Stimulated activated CD8-positive, alpha-beta memory T cell treated with anti-CD3 and anti-CD28 coated beads, Interleukin-2, amount 100 ng/mL, for 48 hours (primary cell): ENCODE measurements around the gene DAZAP1.

Experiments used
- DNase-seq, 2 donors: peaks; one replicate each; pipeline ENCODE4 v3.0.0-alpha.2; 2020; ENCODE audit warnings: low read depth in 2 of 2

DAZAP1 gene

DNA sequence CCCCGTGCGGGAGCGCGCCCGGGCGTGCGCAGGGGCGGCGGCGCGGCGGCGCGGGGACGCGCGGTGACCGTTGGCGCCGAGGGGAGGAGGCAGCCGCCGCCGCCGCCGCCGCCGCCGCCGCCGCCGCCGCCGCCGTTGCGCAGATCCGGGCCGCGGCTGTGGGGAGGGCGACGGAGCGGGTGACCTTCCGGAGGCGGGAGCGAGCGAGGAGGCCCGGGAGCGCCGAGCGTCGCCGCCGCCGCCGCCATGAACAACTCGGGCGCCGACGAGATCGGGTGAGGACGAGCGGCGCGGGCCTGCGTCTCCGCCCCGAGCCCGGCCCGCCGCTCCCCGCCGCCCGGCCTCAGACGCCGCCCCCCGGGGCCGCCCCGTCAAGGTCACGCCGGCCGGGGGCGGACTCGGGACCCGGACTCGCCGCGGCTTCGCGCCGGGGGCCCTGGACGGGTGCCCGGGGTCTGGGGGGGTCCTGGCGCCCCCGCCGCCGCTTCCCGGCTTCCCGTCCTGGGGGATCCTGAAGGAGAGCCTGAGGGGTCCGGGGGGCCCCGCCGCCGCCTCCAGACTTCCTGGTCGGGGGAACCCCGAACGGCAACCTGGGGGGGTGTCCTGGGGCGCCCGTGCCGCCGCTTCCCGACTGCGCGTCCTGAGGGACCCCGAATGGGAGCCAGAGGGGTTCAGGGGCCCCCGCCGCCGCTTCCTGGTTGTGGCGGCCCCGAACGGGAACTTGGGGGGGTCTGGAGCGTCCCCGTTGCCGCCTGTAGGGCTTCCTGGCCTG is at the start of gene DAZAP1:
Gene DAZAP1, plus strand, starts transcription at position 59 of the 772 bp plus-strand sequence. Its CDS starts 188 bp downstream, at position 247.
- DNase-seq, result peak in 1 of 2 donors; percentile 51

DNA sequence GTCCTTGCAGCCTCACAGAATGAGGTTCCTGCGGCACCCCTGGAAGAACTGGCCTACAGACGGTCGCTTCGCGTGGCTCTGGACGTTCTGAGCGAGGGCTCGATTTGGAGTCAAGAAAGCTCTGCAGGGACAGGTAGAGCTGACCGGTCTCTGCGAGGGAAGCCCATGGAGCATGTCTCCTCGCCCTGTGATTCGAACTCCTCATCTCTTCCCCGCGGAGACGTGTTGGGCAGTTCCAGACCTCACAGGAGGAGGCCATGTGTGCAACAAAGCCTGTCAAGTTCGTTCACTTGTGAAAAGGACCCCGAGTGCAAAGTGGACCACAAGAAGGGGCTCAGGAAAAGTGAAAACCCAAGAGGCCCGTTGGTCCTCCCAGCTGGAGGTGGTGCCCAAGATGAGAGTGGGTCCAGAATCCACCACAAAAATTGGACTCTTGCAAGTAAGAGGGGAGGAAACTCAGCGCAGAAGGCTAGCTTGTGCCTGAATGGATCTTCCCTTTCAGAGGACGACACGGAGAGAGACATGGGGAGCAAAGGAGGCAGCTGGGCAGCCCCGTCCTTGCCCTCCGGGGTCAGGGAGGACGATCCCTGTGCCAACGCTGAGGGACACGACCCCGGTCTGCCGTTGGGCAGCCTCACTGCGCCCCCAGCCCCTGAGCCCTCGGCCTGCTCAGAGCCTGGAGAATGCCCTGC is 47.1 kb upstream of the DAZAP1 start:
- no peak for DNase-seq

DNA sequence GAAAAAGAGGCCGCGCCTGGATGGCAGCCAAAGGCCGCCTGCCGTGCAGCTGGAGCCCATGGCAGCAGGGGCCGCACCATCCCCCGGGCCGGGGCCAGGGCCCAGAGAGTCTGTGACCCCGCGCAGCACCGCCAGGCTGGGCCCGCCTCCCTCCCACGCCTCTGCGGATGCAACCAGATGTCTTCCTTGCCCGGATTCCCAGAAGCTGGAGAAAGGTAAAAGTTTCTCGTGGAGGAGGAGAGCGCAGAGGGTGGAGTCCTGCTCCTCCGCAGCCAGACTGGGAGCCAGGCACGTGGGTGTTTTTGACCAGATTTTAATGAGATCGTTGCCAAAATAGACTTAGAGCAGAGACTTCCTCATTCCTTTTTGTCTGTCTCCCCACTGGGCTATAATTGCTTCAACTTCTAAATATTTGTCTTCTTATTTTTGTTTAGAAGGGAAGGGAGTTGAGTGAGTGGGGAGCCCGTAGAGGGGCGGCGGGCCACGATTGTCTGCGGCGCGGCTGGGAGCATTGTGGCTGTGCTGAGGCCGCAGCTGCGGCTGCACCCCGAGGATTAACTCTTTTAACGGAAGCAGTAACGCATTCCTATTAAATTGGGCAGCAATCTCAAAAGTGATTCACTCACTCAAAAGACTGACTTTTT is 46.4 kb upstream of the DAZAP1 start:
- no peak for DNase-seq

DNA sequence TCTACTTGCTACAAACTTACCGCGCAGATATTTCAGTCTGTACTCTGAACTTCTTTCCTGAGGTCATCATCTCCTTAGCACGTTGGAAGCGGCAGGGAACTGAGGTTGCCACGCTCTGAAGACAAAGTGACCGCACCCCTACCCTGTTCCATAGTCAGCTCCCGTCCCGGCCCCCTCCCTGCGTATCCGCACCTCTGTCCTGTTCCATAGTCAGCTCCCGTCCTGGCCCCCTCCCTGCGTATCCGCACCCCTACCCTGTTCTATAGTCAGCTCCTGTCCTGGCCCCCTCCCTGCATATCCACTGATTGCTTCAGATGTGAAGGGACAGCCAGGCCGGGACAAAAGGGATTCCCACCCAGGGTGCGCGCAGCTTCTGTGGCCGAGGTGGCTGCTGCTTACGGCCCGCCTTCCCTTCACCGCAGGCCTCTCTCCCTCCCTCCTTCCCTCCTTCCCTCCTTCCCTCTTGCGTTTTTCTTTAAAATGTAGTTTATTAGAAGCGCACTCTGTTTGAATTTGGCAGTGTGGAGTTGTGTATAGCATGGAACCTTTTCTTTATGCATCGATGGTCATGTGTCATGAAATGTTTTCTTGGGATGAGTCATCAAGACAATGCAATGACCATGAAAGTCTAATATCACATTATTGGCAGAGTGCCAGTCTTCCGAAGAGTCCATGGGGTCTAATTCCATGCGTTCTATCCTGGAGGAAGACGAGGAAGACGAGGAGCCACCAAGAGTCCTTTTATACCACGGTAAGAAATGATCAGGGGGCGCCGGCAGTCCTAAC is 45.6 kb upstream of the DAZAP1 start:
- no peak for DNase-seq

- no peak for DNase-seq
These were observed 44.8 kb upstream of the DAZAP1 start for GRCh38 chr19:1362387-1363257.

- no peak for DNase-seq
These were observed 43.8 kb upstream of the DAZAP1 start for GRCh38 chr19:1363599-1363998.

DNA sequence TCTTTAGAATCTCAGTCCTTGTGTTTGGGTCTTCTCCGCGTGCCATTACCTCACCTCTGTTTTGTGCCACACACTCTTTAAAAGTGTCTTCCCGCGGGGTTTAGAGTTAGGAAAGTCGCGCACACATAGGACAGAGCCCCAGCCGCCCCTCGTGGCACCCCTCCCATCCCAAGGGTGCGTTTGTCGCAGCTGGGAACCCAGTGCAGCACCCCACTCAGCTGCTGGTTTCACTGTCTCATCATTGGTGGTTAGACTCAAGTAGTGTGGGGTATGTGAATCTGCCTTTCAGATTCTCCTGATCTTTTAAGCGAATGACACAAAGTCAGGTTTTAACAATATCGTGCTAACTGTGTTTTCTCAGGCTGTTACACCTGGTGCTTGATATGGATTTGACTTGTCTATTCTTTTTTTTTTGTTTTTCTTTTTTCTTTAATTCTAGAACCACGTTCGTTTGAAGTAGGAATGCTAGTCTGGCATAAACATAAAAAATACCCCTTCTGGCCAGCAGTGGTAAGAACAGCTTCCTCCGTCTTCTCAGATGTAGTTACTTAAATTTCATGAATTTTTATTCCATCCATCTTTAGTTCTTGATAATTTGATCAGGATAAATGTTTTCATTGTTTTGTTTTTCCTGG is 43.2 kb upstream of the DAZAP1 start:
- peak in 1 of 2 donors; percentile 24 for DNase-seq

DNA sequence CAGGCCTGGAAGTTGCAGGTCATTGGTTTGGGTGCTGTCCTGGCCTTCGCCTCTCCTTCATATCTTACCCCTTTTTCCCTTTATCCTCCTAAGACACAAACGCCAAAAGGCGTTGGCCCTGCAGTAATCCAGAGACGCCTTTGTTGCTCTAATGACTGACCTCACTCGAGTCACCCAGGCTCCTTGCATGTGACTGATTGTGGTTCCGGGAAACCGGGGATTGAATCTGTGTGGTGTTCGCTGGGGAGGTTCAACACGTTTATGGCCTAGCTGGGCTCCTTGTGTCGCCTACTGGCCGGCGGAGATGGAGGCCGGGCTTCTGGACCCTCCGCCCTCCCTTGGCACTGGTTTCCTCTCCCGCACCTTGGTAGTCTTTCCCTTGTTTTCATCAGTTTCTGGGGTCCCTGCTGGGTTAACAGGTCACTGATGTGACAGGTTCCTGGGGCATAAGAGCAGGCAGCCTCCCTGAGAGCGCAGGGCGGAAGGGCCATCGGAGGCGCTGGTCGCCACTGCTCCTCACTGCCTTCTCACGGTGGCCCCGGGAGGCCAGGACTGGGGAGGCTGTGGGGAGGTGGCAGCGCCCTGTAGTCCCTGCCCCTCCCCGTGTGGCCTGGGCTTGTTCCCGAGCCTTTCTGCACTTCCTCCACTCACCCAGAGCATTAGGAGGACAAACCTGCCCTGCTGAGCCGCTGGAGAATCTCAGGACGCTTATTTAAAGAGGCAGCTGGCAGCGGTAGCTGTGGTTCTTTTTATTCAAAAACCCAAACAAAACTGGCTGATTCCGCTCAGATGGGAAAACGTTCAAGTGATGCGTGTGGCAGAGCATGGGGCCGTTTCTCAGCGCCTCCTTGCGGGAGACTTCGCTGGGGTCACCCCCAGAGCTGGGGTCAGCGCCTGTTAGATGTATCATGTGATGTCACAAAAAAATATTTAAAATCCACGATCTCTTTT is 41.8 kb upstream of the DAZAP1 start:
- no peak for DNase-seq

DNA sequence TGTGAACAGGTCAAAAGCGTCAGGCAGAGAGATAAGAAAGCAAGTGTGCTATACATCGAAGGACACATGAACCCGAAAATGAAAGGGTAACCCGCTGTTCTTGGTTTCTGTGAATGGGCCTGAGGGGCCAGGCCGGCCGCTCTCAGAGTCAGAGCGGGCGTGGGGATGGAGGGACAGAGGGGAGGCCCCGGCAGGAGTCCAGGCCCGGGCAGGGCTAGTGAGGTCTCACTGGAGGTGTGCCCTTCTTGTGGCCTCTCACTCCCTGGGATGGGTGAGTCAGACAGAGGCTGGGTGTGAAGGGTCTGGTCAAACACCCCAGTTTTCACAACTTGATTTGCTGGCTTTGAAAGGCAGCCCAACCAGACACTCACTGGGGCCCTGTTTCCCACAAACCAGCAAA is 41.1 kb upstream of the DAZAP1 start:
- no peak for DNase-seq

DNA sequence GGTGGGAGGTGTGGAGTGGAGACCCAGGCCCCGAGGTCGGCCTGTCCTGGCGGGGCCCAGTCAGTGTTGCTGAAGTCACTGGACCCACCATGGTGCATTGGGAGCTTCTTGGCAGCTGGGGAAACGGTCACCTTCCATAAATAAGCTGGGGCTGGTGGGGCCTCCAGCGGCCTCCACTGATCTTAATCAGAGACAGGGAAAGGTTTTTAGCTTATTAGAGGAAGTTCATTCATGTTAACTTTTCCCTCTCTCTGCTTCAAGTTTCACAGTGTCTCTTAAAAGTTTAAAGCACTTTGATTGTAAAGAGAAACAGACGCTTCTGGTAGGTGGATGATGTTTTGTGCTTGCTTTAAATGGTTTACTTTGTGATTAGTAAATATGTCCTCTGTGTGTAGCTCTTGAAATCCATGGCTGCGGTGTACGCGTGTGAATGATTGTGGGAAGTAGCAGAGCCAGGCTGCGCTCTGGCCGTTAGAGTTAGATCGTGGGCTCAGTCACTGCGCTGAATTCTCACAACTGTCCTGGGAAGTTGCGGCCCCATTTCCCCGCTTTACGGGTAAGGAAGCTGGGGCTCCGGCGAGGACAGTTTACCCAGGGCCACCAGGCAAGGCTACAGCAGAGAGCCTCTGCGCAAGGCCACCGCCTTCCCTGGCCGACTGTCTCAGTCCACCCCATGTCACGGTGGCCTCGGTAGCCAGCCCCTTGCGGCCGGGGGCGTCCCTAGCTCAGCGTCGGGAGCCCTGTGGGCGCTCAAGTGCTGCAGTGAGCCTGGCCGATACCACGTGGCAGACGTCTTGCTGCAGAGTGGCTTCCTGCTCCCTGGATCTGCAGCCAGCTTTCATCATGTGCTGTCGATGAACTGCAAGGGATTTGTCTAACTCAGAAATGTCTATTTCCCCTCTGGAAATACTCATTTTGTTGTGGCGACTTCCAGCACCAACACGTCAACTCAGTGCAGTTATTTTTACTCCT is 40.2 kb upstream of the DAZAP1 start:
- DNase-seq, result no peak

DNA sequence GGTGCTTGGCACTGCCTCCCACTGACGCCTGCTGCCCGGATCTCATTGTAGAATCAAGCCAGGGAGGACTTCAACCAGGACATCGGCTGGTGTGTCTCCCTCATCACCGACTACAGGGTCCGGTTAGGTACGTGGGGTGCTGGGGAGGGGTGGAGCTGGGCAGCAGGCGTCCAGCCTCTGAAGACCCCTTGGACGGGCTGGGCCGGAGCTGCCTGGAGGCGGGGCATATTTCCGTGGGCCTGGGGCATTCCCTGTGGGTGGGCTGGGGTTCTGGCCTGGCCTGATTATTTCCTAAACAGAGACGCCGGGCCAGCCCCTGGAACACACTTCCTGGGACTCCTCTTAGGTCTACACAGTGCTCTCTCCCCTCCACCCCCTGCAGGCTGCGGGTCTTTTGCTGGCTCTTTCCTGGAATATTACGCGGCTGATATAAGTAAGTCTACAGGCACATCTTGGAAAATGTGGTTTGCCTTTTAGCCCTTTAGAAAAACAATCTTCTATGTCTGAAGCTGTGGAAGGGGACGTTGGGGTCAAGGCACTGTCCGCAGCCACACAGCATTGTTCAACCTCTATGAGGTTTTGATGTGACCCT is 38.1 kb upstream of the DAZAP1 start:
- no peak for DNase-seq

GRCh38 chr19:1370579-1371361 is 36.6 kb upstream of the DAZAP1 start:
- DNase-seq, result no peak

DNA sequence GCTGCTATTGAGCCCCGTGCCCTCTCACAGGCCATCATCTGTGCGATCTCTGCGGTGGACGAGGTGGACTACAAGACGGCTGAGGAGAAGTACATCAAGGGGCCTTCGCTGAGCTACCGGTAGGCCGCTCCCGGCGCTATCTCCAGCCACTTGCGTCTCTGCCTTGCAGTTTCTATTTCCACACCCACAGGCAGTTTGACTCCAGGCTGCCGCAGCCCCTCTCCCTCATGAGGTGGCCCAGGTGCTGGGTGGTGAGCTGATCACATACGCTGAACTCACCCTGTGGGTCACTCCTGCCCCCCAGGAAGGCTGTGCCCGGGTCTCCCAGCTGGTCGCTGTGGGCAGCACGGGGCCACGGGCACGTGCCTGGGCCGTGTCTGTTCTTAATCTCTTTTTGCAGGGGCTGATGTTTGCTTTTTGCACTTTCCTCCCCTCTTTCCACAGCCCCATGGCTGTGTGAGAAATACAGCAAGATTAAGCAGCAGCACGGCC is 34.3 kb upstream of the DAZAP1 start:
- no peak for DNase-seq

GRCh38 chr19:1373534-1374249 is 33.7 kb upstream of the DAZAP1 start:
- DNase-seq, result no peak

DNA sequence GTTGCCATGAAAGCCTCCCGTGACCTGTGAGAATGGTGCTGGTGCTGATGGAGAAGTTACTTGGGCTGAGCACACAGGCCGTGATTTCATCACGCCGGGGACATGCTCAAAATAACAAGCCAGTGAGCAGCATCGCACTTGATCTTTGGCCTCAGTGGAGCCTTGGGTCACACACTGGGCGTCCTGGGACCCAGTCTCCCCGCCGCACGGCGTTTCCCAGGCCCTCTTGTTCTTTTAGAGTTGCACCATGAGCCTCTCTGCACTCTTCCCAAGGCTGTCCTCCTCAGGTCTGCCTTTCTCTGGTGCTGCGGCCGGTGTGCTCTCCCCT is 33.2 kb upstream of the DAZAP1 start:
- no peak for DNase-seq

- DNase-seq, result no peak
These were observed 31.0 kb upstream of the DAZAP1 start for GRCh38 chr19:1376415-1376805.
